GM13976 (cell line): ENCODE measurements around the gene ZNF782.
"Not testable (repeated sequence)": the region's sequence is repeated elsewhere in the genome, so short reads cannot be mapped to it uniquely, and the experiment has no call there.

Experiments used
- DNase-seq: peaks from one replicate; pipeline ENCODE4 v3.0.0; 2012; ENCODE audit warnings: low spot score
- CTCF ChIP-seq: IDR thresholded peaks from 2 replicates; pipeline ENCODE4 v1.5.1; 2012; ENCODE audit warnings: borderline replicate concordance, mild to moderate bottlenecking; ENCODE audit not compliant: insufficient read depth; ENCODE audit errors: extremely low read depth, missing control alignments, control extremely low read depth
- in situ Hi-C: fragments of 300-500 bp; cut with MboI; formaldehyde crosslinking; loops from one replicate; pipeline ENCODE4 v1.12.0; 2022; ENCODE audit warnings: low sequenced_read_pairs, mixed read lengths, inconsistent platforms; ENCODE audit not compliant: unreplicated experiment

Gene ZNF782

GRCh38 chr9:96867079-96867804 lies 12.9 kb upstream of the ZNF782 start:
- DNase-seq = no peak
- in situ Hi-C loops = loop anchor here (25.0 kb wide), 2 partner anchors 245 to 745 kb away; no protein-coding TSS in a partner anchor
- TF ChIP-seq CTCF = no peak

- in situ Hi-C loops = loop anchor here (25.0 kb wide), 2 partner anchors 247 to 747 kb away; no protein-coding TSS in a partner anchor
- not testable (repeated sequence) for DNase-seq
These were observed 10.9 kb upstream of the ZNF782 start for GRCh38 chr9:96865240-96865639.

- in situ Hi-C loops = loop anchor here (10.0 to 25.0 kb wide), 3 partner anchors 253 to 753 kb away; no protein-coding TSS in a partner anchor
- no peak for DNase-seq
These were observed 5.3 kb upstream of the ZNF782 start for GRCh38 chr9:96859461-96860198.

GRCh38 chr9:96858670-96859069 lies 4.4 kb upstream of the ZNF782 start:
- DNase-seq = no peak
- no peak for TF ChIP-seq CTCF
- in situ Hi-C loops = loop anchor here (10.0 to 25.0 kb wide), 3 partner anchors 254 to 754 kb away; no protein-coding TSS in a partner anchor

More at GRCh38 chr9:96859461-96860198, 5.3 kb upstream of the ZNF782 start:
- no peak for TF ChIP-seq CTCF

- no peak for TF ChIP-seq CTCF
- no peak for DNase-seq
- in situ Hi-C loops = loop anchor here (10.0 to 25.0 kb wide), 3 partner anchors 254 to 754 kb away; no protein-coding TSS in a partner anchor
These were observed 3.8 kb upstream of the ZNF782 start for GRCh38 chr9:96858018-96858573.

GRCh38 chr9:96856363-96857286 lies 2.3 kb upstream of the ZNF782 start:
- TF ChIP-seq CTCF = peak; percentile 87
- DNase-seq = peak; percentile 48
- in situ Hi-C loops = loop anchor here (10.0 to 25.0 kb wide), 3 partner anchors 256 to 756 kb away; no protein-coding TSS in a partner anchor
